HG02852 (cell line): Measurements from ENCODE around the gene SLC45A3.
"Not testable (repeated sequence)": the region's sequence is repeated elsewhere in the genome, so short reads cannot be mapped to it uniquely, and the experiment has no call there.

ENCODE experiments used
- ATAC-seq: cut with Tn5 transposase; IDR thresholded peaks from one replicate; pipeline ENCODE4 v1.9.1; 2021; ENCODE audit warnings: mild to moderate bottlenecking, moderate library complexity; ENCODE audit not compliant: unreplicated experiment

The SLC45A3 gene, protein sequence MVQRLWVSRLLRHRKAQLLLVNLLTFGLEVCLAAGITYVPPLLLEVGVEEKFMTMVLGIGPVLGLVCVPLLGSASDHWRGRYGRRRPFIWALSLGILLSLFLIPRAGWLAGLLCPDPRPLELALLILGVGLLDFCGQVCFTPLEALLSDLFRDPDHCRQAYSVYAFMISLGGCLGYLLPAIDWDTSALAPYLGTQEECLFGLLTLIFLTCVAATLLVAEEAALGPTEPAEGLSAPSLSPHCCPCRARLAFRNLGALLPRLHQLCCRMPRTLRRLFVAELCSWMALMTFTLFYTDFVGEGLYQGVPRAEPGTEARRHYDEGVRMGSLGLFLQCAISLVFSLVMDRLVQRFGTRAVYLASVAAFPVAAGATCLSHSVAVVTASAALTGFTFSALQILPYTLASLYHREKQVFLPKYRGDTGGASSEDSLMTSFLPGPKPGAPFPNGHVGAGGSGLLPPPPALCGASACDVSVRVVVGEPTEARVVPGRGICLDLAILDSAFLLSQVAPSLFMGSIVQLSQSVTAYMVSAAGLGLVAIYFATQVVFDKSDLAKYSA

DNA sequence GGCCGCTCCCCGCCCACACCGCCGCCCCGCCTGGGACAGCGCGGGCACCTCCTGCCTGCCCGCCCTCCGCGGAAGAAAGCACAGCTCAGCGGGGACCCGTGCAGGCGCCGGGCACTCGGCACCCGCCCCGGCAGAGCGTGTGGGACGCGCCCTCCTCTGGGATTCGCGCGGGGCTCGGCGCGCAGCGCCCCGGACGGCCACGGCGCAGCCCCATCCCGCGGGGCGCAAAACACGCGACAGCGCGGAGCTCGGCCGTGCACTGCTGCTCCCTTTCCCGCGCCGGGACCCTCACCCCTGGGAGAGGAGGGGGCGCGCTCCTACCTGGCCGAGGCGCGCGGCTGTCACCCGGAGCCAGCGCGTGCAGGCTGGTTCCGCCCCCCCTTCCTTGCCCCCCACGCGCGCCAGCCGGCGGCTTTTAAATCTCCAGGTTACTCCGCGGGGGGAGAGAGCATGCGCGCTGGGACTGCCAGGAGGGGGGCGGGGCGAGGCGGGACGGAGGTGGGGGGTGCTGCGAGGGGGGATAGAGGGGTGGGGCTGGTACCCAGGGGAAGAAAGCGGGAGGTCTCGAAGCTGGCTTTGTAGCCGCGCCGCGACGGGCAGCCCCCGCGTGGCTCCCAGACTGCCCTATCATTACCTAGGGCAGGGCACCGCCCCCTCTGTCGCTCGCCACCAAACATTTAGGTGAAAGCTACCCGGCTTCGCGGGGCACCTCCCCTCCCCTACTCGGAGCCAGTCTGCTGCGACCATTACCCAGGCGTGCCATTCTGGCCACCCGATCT is at the start of gene SLC45A3:
SLC45A3 (minus strand) TSS at position 437 of the 779 bp plus-strand sequence. CDS start 15,853 bp downstream, outside the sequence.
- ATAC-seq: no peak

DNA sequence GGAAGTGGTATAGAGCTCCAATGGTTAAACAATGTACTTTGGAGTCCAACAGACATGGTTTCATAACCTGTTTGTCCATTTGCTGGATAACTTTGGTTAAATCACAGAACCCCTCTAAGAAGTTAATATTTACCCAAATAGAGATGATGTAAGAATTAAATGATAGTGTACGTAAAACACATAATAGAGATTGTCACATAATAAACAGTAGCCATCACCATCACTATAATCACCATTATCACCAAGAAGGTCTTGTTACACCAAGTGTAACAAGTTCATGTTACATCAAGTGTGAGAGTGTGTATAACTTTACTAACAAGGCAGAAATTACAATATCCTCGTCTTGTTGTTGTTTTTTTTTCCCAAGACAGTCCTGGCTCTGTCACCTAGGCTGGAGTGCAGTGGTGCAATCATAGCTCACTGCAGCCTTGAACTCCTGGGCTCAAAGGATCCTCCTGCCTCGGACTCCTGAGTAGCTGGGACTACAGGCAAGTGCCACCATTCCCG is 46.4 kb upstream of the SLC45A3 start:
- no peak for ATAC-seq

DNA sequence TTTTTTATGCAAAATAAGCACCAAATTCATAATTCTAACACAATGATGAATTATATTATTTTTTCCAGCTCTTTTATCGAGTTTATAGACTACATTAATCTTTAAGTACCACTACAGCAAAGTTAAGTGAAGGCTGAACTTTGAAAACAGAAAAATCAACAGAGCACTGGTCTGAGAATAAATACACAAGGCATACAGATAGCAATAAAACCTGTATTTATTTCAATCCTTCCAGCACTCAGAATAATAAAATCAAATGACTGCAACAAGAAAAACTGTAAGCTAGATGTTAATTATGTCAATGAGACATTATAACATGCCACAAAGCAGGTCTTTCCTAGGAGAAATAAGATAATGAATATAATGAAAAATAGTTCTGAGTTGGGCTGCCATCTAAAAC is 45.2 kb upstream of the SLC45A3 start:
- ATAC-seq: no peak

GRCh38 chr1:205720740-205721139 is 40.4 kb upstream of the SLC45A3 start:
- not testable (repeated sequence) for ATAC-seq

GRCh38 chr1:205719762-205720161 is 39.5 kb upstream of the SLC45A3 start:
- ATAC-seq: no peak

DNA sequence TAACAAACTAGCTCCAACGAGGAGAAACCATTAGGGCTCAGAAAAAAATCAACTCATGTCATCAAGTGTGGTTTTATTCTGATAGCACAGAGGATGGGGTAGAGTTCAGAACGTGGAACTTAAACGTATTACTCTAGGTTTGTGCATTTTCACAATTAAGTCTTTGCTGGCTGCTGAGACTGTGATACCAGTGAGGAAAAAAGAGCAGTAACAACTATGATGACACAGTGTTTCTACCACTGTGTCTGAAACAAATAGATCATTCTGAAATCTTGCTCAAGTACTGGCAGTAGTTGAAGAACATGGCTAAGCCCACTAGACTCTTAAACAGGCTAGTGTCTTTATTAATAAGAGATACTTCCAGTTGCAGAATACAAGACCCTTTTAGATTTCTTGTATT is 38.7 kb upstream of the SLC45A3 start:
- ATAC-seq: no peak

DNA sequence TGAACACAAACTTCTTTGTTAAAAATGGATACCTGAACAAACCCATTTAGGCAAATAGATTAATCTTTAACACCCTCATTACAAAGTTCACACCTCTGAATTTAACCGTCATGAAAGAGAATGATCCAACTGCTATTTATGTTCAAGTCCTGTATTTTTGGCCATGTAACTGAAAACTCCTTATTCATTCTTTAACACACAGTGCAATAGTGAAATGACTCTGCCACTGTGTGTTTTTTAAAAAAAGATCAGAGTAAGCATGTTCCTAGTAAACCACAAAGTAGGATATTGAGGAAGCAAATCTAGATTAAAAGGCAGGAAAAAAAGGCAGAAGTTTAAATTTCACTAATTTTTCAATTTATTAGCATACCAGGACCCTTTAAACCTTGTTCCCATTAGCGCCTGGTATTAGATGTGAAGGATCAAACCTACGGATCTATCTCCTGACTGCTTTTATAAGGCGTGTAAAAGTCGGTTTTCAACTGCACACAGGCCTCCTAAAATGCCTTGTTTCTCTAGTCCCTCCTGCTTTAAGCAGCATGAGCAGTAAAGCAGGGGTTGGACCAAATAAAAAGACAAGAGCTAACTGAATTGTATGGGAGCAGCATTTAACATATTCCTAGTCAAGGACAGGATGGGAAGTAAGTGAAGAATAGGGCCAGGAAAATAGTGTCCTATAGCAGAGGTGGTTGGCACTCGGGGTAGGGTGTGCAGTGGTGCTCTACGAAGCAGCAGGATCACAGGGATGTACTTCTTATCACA is 36.2 kb upstream of the SLC45A3 start:
- ATAC-seq: no peak

DNA sequence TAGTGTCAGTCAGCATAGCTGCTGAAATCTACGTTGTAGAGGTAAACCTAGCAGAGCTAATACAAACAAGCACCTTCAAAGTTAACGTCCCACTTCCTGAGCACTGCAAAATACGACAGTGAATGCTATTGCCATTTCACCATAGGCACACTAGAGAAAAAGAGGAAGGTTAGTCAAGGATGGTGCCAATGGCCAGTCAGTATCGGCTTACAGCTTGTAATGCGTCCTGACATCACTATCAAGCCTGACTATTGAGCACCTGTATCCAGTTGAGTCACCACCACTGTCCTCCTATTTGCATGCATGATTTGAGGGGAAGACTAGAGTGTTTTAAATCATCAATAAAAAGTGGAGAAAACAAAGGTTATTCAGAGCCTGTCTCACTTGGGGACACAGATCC is 35.3 kb upstream of the SLC45A3 start:
- ATAC-seq: no peak

DNA sequence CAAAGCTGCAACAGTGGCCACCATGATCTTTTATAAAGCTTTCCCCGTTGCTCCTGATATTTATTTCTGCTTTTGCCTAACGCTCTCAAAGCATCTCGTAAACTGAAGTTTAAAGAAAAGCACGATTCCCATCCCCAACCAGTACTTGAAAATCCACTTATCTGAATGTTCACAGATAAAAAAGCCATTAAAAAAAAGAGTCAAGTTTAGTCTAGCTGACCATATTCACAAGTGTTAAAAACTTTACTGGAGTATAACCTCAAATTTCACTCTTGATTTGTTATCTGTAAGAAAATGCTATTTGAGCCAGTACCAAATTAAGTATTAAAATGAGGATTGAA is 34.6 kb upstream of the SLC45A3 start:
- ATAC-seq: no peak

GRCh38 chr1:205714190-205714905 is 34.0 kb upstream of the SLC45A3 start:
- no peak for ATAC-seq

- no peak for ATAC-seq
These were observed 31.1 kb upstream of the SLC45A3 start for GRCh38 chr1:205711105-205712048.

DNA sequence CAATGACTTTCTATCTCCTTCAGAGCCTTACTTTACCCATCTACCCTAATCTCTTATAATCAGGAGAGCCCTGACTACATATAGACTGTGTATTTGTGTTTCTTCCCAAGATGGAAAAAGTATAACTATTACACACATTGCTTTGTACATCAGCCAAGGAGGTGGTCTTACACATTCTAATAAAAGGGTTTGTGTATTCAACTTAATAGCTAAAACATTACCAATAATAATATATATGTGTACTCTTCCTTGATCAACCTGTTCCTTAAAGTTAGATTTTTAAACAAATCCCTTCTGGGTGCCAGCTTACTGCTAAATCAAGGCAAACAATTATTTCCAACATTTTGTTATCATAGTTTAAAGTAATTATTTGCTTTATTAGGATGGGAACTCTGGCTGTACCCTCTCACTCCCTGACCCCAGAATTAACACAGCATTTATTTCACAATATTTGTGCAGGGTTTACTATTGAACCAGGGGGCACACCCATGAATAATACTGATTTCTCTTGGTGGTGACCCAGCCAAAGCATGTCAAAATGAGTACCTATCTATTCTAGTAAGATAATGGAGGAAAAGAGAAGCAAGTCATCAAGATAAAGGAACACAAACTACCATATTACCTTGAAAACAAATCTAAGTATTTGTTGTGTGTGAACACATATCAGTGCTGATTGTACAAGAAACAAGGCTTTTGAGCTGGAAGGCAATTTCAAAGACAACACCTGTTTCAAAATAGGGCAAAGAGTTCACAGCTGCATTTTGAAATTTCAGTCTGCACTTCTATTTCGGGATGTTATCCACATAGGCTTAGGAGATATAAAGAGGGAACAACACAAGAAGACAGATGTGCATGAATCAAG is 30.1 kb upstream of the SLC45A3 start:
- ATAC-seq: no peak

DNA sequence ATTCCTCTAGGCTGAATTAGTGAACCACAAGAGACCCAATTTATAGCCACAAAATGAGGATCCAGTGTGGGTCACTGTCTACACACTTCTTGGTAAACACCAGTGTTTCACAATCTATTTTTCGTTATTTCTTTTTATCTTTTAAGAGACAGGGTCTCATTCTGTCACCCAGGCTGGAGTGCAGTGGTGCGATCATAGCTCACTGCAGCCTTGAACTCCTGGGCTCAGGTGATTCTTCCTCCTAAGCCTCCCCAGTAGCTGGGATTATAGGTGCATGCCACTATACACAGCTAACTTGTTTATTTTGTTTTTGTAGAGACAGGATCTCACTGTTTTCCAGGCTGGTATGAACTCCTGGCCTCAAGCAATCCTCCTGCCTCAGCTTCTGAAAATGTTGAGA is 29.3 kb upstream of the SLC45A3 start:
- no peak for ATAC-seq

- no peak for ATAC-seq
These were observed 28.7 kb upstream of the SLC45A3 start for GRCh38 chr1:205709059-205709398.

GRCh38 chr1:205706601-205707502 is 26.5 kb upstream of the SLC45A3 start:
- no peak for ATAC-seq

- no peak for ATAC-seq
These were observed 24.6 kb upstream of the SLC45A3 start for GRCh38 chr1:205704903-205705302.

GRCh38 chr1:205703072-205703471 is 22.8 kb upstream of the SLC45A3 start:
- no peak for ATAC-seq
